Adrenal gland (tissue), 12 donors: ENCODE results near the gene MAN2B2. TPM values are rescaled to one million over a fixed set of nuclear protein-coding genes. Genes with fewer than 3 reads are reported as not detected.

Experiments used
- DNase-seq, 7 donors: peaks; one replicate each; pipeline ENCODE4 v3.0.0-alpha.2; 2019 to 2020
- H3K27ac ChIP-seq, 5 donors: fragments of 200-600 bp; sonication (generic) in 4 of 5; 1 replicate in 3 of 5; 2 replicates in 2 of 5; pipeline versions ENCODE4 v1.5.1 to v1.8.0; 2016 to 2020; ENCODE audit warnings: mild to moderate bottlenecking in 1 of 5
- H3K27me3 ChIP-seq: fragments of 200-600 bp; 2 replicates; pipeline ENCODE4 v1.8.0; 2021
- H3K36me3 ChIP-seq, 2 donors: fragments of 200-600 bp; replicated peaks in 1 of 2; 1 replicate in 1 of 2; 2 replicates in 1 of 2; pipeline versions ENCODE4 v1.5.1 to v1.8.0; 2018 to 2022
- H3K4me1 ChIP-seq, 2 donors: fragments of 200-600 bp; replicated peaks in 1 of 2; 1 replicate in 1 of 2; 2 replicates in 1 of 2; pipeline versions ENCODE4 v1.5.1 to v1.8.0; 2018 to 2021
- H3K4me3 ChIP-seq, 4 donors: fragments of 200-600 bp; sonication (generic) in 3 of 4; one replicate each; pipeline ENCODE4 v1.5.1; 2016 to 2018
- H3K9me3 ChIP-seq, 3 donors: fragments of 200-600 bp; sonication (generic) in 1 of 3; replicated peaks in 1 of 3; 1 replicate in 2 of 3; 2 replicates in 1 of 3; pipeline versions ENCODE4 v1.5.1 to v1.8.0; 2016 to 2021
- CTCF ChIP-seq, 6 experiments: fragments of 450-650 bp in 4 of 6; fragments of 200-600 bp in 2 of 6; sonication (generic) in 1 of 6; IDR thresholded peaks; 1 replicate in 5 of 6; 2 replicates in 1 of 6; pipeline versions ENCODE4 v1.5.1 to v1.8.0; 2016 to 2021; ENCODE audit warnings: antibody characterized with exemption in 6 of 6, mild to moderate bottlenecking in 2 of 6, moderate library complexity in 1 of 6
- POLR2A ChIP-seq, 2 donors: fragments of 450-650 bp; IDR thresholded peaks; one replicate each; pipeline ENCODE4 v1.6.1; 2017; ENCODE audit warnings: antibody characterized with exemption in 2 of 2, mild to moderate bottlenecking in 2 of 2, moderate library complexity in 1 of 2
- WGBS, 4 donors: extraction: QIAGEN DNeasy Blood & Tissue Kit in 2 of 4; methylation state at CpG; one replicate each; pipeline versions ENCODE4 v1.1.5 to v1.1.7; 2013 to 2017; 5-methylcytosine and 5-hydroxymethylcytosine counted together
- intact Hi-C, 2 donors: fragments of 100-400 bp; cut with DNase I; formaldehyde crosslinking; loops; one replicate each; pipeline versions ENCODE4 v1.14.1 to v1.15.0; 2022 to 2023
- polyA plus RNA-seq, 3 donors: library from polyadenylated mRNA; stranded (reverse); fragments of 200-250 nt in 2 of 3; fragments of 350-450 nt in 1 of 3; fragmentation: Illumina TruSeq in 1 of 3; extraction: RNeasy Lipid Tissue Mini Kit (QIAGEN cat#74804) in 1 of 3; gene quantifications; one replicate each; pipeline ENCODE4 v1.2.3, GENCODE V29; 2013 to 2014
- total RNA-seq, 9 donors: library from RNA; depleted of rRNA in 4 of 9; stranded (reverse); fragments of >200 nt in 4 of 9; fragments of 120-200 nt in 1 of 9; fragmentation: NEBNext Ultra II Directional in 1 of 9; extraction: Animal tissue kit (Norgen Biotek cat#: 25700) in 1 of 9; gene quantifications; one replicate each; pipeline versions ENCODE4 v1.1.0 to v1.2.4, GENCODE V29; 2013 to 2023
- donor health status: healthy with polysubstance abuse.
- donor health status: Bipolar disorder and iron deficiency.
- donor health status: DM: yes; HTN: yes; CAD: no.
- donor health status: DM: no; HTN: no; CAD: no.
- donor health status: DM: no; HTN: no; CAD: no.
- donor health status: DM: yes; HTN: yes; CAD: no.

The MAN2B2 gene
- total and polyA plus RNA-seq, 12 donors, result 9.3 to 50.6 (median 27.7) TPM

DNA sequence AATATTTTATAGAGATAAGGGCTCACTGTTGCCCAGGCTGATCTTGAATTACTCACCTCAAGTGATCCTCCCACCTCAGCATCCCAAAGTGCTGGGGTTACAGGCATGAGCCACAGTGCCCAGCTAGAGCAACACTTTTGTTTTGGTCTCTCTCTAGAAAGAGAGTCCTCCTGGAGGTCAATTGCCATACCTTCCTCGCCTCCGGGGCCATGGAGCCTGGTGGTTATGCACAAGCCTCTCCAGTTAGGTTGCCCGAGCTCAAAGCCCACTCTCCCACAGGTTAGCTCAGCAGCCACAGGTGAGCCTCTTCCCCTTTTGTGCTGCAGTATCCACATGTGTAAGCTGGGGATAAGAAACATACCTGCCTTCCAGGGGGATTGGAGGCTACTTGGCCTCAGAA lies 24.2 kb upstream of the MAN2B2 start:
- WGBS, 4 donors, result 73 to 90% (median 84%) methylated on average over 3 of the region's 3 CpGs
- H3K9me3 ChIP-seq, result no peaks in the 10 kb centered on the region
- no peaks in the 10 kb centered on the region for H3K4me1 ChIP-seq
- H3K27me3 ChIP-seq, result peaks cover 5% of the 10 kb centered on the region
- no peak overlapping the region for H3K4me3 ChIP-seq
- no peak for TF ChIP-seq POLR2A (IDR thresholded peaks at IDR 0.05)
- TF ChIP-seq CTCF (IDR thresholded peaks at IDR 0.05), result no peak
- no peaks in the 10 kb centered on the region for H3K36me3 ChIP-seq
- intact Hi-C loops, result no loop called here
- H3K27ac ChIP-seq, result no peak overlapping the region
- DNase-seq, result no peak

GRCh38 chr4:6551660-6552059 lies 23.3 kb upstream of the MAN2B2 start:
- no peaks in the 10 kb centered on the region for H3K4me1 ChIP-seq
- H3K9me3 ChIP-seq, result no peaks in the 10 kb centered on the region
- no peak overlapping the region for H3K27ac ChIP-seq
- peaks cover 5% of the 10 kb centered on the region for H3K27me3 ChIP-seq
- H3K36me3 ChIP-seq, result no peaks in the 10 kb centered on the region
- no peak overlapping the region for H3K4me3 ChIP-seq
- WGBS, 4 donors, result 92 to 100% (median 95%) methylated on average over 2 of the region's 2 CpGs
- DNase-seq, result no peak
- TF ChIP-seq CTCF (IDR thresholded peaks at IDR 0.05) (no peak), POLR2A (IDR thresholded peaks at IDR 0.05) (no peak)
- intact Hi-C loops, result no loop called here

DNA sequence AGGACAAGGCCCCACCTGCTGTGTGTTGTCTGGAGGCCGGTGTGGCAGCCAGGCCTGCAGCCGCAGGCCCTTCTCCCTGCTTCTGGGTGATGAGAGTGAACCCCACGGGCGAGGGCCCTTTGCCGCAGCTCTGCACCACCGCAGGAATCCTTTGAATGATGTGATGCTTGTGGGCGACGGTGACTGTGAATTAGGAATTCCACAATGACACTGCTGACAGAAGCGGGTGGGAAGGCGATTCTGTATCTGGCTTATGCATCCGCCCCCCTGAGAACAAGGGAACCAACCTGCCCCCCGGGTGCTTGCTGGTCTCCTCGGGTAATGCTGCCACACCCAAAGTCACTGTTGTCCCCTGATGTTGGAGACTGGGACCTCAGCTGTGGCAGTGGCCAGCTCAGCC lies 19.5 kb upstream of the MAN2B2 start:
- Histone ChIP-seq H3K27ac (no peak overlapping the region), H3K4me3 (no peak overlapping the region), H3K27me3 (peaks cover 5% of the 10 kb centered on the region), H3K36me3 (no peaks in the 10 kb centered on the region), H3K9me3 (no peaks in the 10 kb centered on the region), H3K4me1 (no peaks in the 10 kb centered on the region)
- no peak for DNase-seq
- 79 to 83% (median 79%) methylated on average over 6 to 13 of the region's 13 CpGs for WGBS, 4 donors
- TF ChIP-seq CTCF (IDR thresholded peaks at IDR 0.05), result no peak
- TF ChIP-seq POLR2A (IDR thresholded peaks at IDR 0.05), result no peak
- intact Hi-C loops, result no loop called here

GRCh38 chr4:6556263-6556662 lies 18.7 kb upstream of the MAN2B2 start:
- DNase-seq, result no peak
- intact Hi-C loops, result no loop called here
- 81 to 89% (median 86%) methylated on average over 6 of the region's 6 CpGs for WGBS, 4 donors
- Histone ChIP-seq H3K27ac (no peak overlapping the region), H3K4me3 (no peak overlapping the region), H3K36me3 (no peaks in the 10 kb centered on the region), H3K4me1 (no peaks in the 10 kb centered on the region), H3K27me3 (peaks cover 5% of the 10 kb centered on the region), H3K9me3 (no peaks in the 10 kb centered on the region)
- TF ChIP-seq CTCF (IDR thresholded peaks at IDR 0.05), result no peak
- no peak for TF ChIP-seq POLR2A (IDR thresholded peaks at IDR 0.05)
